HCEC 1CT (cell line): ENCODE measurements around the gene RLN2.
A peak's percentile ranks its signal among the peaks of the same experiment; 100 is the strongest.
"Not testable (repeated sequence)": the region's sequence is repeated elsewhere in the genome, so short reads cannot be mapped to it uniquely, and the experiment has no call there.

Source experiments
- DNase-seq: peaks from one replicate; pipeline ENCODE4 v3.0.0-alpha.2; 2017

Gene RLN2

GRCh38 chr9:5303840-5304795, at the start of gene RLN2:
Gene RLN2, minus strand, starts transcription at chr9:5304716. Its CDS starts 136 bp downstream, at chr9:5304580.
- DNase-seq = not testable (repeated sequence)

GRCh38 chr9:5354184-5354583, 49.7 kb upstream of the RLN2 start:
- no peak for DNase-seq

- no peak for DNase-seq
Observed at GRCh38 chr9:5352637-5353248, 48.2 kb upstream of the RLN2 start.

GRCh38 chr9:5338992-5339981, 34.8 kb upstream of the RLN2 start, which contains the start of gene RLN1:
Gene RLN1, minus strand, starts transcription at chr9:5339876. Its CDS starts 130 bp downstream, at chr9:5339746.
- DNase-seq = not testable (repeated sequence)

GRCh38 chr9:5336688-5337087, 32.2 kb upstream of the RLN2 start:
- DNase-seq = no peak

- not testable (repeated sequence) for DNase-seq
Observed at GRCh38 chr9:5331276-5331675, 26.8 kb upstream of the RLN2 start.

GRCh38 chr9:5326893-5327548, 22.5 kb upstream of the RLN2 start:
- no peak for DNase-seq

- no peak for DNase-seq
Observed at GRCh38 chr9:5326187-5326586, 21.7 kb upstream of the RLN2 start.

GRCh38 chr9:5321601-5322000, 17.1 kb upstream of the RLN2 start:
- DNase-seq = not testable (repeated sequence)

GRCh38 chr9:5321058-5321457, 16.5 kb upstream of the RLN2 start:
- DNase-seq = peak; percentile 8

GRCh38 chr9:5316406-5316805, 11.9 kb upstream of the RLN2 start:
- DNase-seq = not testable (repeated sequence)

GRCh38 chr9:5315187-5315923, 10.8 kb upstream of the RLN2 start:
- no peak for DNase-seq

GRCh38 chr9:5310851-5311250, 6.3 kb upstream of the RLN2 start:
- DNase-seq = no peak

GRCh38 chr9:5305741-5306140, 1.2 kb upstream of the RLN2 start:
- peak; percentile 1 for DNase-seq

- no peak for DNase-seq
Observed at GRCh38 chr9:5301544-5301943, 3.0 kb downstream of the RLN2 start.

GRCh38 chr9:5292141-5292540, 12.4 kb downstream of the RLN2 start:
- DNase-seq = peak; percentile 4

- no peak for DNase-seq
Observed at GRCh38 chr9:5288591-5288990, 15.9 kb downstream of the RLN2 start.

GRCh38 chr9:5286262-5286661, 18.3 kb downstream of the RLN2 start:
- no peak for DNase-seq

- DNase-seq = no peak
Observed at GRCh38 chr9:5278486-5278885, 26.0 kb downstream of the RLN2 start.

- no peak for DNase-seq
Observed at GRCh38 chr9:5274770-5275169, 29.7 kb downstream of the RLN2 start.

- peak; percentile 27 for DNase-seq
Observed at GRCh38 chr9:5269249-5269715, 35.2 kb downstream of the RLN2 start.
